ENCODE results near the gene MRPS27.
"Not testable (repeated sequence)": the region's sequence is repeated elsewhere in the genome, so short reads cannot be mapped to it uniquely, and the experiment has no call there.

MRPS27 gene

DNA sequence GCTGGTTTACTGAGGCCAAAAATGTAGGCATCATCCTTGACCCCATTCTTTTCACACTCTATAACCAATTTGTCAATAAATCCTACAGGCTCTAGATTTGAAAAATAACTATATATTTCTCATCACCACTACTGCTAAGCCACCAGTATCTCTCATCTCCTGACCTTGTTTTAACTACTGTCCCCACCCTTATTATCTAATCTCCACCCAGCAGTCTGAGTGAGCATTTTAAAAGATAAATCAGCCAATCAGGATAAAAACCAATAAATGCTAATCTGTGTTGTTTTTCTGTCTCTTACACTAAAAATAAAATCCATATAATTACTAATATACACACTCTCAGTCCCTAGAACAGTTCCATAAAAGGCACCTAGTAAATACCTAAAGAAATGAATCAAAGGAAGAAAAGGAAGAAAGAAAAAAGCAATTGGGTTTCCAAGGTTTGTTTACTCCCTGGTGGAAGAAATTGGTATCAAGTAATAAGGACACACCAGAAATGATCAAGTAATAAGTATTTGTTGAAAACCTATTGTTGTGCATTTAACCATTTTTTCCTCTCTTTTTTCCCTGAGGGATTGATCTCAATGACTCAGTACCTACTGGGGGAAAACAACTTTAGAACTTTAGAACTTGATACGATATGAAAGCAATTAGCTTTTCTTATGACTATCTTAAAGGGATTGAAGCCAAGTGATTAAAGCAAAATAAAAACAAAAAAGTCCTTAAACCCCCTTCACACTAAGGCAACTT, 19.3 kb downstream of the MRPS27 start:
- Histone ChIP-seq H3K4me3 (replicated peaks; ENCODE audit: insufficient read depth, low read length) (no peak overlapping the region), H3K27me3 (ENCODE audit: insufficient read depth, poor library complexity, severe bottlenecking) (no peaks in the 10 kb centered on the region), H3K27ac (replicated peaks) (no peak overlapping the region)
- TF ChIP-seq, protein P1, sequence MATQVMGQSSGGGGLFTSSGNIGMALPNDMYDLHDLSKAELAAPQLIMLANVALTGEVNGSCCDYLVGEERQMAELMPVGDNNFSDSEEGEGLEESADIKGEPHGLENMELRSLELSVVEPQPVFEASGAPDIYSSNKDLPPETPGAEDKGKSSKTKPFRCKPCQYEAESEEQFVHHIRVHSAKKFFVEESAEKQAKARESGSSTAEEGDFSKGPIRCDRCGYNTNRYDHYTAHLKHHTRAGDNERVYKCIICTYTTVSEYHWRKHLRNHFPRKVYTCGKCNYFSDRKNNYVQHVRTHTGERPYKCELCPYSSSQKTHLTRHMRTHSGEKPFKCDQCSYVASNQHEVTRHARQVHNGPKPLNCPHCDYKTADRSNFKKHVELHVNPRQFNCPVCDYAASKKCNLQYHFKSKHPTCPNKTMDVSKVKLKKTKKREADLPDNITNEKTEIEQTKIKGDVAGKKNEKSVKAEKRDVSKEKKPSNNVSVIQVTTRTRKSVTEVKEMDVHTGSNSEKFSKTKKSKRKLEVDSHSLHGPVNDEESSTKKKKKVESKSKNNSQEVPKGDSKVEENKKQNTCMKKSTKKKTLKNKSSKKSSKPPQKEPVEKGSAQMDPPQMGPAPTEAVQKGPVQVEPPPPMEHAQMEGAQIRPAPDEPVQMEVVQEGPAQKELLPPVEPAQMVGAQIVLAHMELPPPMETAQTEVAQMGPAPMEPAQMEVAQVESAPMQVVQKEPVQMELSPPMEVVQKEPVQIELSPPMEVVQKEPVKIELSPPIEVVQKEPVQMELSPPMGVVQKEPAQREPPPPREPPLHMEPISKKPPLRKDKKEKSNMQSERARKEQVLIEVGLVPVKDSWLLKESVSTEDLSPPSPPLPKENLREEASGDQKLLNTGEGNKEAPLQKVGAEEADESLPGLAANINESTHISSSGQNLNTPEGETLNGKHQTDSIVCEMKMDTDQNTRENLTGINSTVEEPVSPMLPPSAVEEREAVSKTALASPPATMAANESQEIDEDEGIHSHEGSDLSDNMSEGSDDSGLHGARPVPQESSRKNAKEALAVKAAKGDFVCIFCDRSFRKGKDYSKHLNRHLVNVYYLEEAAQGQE (IDR thresholded peaks at IDR 0.05; ENCODE audit: insufficient replicate concordance, low read depth): no peak
- TF ChIP-seq POLR2AphosphoS5 (IDR thresholded peaks at IDR 0.05; ENCODE audit: low read depth): no peak
- no peak for TF ChIP-seq GABPA (IDR thresholded peaks at IDR 0.05; ENCODE audit: low read depth)
- DNase-seq (ENCODE audit: low read depth in 1 of 2, low spot score in 1 of 2): no peak

DNA sequence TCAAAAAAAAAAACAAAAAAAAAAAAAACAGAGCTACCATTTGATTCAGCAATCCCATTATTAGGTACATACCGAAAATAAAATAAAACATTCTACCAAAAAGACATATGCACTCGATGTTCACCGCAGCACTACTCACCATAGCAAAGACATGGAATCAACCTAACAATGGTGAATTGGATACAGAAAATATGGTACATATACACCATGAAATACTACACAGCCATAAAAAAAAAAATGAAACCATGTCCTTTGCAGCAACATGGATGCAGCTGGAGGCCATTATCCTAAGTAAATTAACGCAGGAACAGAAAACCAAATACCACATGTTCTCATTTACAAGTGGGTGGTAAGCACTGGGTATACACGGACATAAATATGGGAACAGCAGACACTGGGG, 21.3 kb downstream of the MRPS27 start:
- H3K27ac ChIP-seq (replicated peaks): no peak overlapping the region
- H3K4me3 ChIP-seq (replicated peaks; ENCODE audit: insufficient read depth, low read length): no peak overlapping the region
- DNase-seq (ENCODE audit: low read depth in 1 of 2, low spot score in 1 of 2): no peak
- TF ChIP-seq POLR2AphosphoS5 (IDR thresholded peaks at IDR 0.05; ENCODE audit: low read depth) (no peak), SPI1 (IDR thresholded peaks at IDR 0.05; ENCODE audit: borderline replicate concordance, low read depth) (no peak), GABPA (IDR thresholded peaks at IDR 0.05; ENCODE audit: low read depth) (no peak)
- TF ChIP-seq, protein P2, sequence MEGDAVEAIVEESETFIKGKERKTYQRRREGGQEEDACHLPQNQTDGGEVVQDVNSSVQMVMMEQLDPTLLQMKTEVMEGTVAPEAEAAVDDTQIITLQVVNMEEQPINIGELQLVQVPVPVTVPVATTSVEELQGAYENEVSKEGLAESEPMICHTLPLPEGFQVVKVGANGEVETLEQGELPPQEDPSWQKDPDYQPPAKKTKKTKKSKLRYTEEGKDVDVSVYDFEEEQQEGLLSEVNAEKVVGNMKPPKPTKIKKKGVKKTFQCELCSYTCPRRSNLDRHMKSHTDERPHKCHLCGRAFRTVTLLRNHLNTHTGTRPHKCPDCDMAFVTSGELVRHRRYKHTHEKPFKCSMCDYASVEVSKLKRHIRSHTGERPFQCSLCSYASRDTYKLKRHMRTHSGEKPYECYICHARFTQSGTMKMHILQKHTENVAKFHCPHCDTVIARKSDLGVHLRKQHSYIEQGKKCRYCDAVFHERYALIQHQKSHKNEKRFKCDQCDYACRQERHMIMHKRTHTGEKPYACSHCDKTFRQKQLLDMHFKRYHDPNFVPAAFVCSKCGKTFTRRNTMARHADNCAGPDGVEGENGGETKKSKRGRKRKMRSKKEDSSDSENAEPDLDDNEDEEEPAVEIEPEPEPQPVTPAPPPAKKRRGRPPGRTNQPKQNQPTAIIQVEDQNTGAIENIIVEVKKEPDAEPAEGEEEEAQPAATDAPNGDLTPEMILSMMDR (IDR thresholded peaks at IDR 0.05; ENCODE audit: insufficient read depth, low read length): no peak
- TF ChIP-seq, protein P1 (IDR thresholded peaks at IDR 0.05; ENCODE audit: insufficient replicate concordance, low read depth): no peak
- H3K27me3 ChIP-seq (ENCODE audit: insufficient read depth, poor library complexity, severe bottlenecking): no peaks in the 10 kb centered on the region

DNA sequence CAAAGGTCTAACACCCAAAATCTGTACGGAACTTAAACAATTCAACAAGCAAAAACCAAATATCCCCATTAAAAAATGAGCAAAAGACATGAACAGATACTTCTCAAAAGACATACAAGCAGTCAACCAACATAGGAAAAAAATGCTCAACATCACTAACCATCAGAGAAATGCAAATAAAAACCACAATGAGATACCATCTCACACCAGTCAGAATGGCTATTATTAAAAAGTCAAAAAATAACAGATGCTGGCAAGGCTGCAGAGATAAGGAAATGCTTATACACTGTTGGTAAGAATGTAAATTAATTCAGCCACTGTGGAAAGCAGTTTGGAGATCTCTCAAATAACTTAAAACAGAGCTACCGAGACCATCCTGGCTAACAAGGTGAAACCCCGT, 21.9 kb downstream of the MRPS27 start:
- H3K4me3 ChIP-seq (replicated peaks; ENCODE audit: insufficient read depth, low read length); DNase-seq (ENCODE audit: low read depth in 1 of 2, low spot score in 1 of 2); H3K27me3 ChIP-seq (ENCODE audit: insufficient read depth, poor library complexity, severe bottlenecking); H3K27ac ChIP-seq (replicated peaks): not testable (repeated sequence)

DNA sequence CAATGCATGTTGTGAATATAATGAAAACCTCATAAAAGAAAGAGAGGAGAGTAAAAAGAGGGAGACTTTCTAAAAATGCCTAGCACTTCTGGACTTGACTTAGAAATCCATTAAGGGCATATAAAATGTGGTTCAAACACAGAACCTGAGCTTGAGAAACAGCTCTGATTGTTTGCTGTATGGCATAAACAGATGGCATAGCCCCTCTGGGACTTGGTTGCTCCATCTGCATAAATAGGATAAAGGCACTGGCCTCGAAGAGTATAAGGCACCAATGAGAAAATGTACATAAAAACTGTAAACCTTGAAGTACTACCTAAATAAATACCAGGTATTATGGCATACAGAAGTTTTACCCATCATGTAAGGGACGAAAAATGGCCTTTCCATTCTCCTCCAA, 23.8 kb downstream of the MRPS27 start:
- Histone ChIP-seq H3K27ac (replicated peaks) (no peak overlapping the region), H3K27me3 (ENCODE audit: insufficient read depth, poor library complexity, severe bottlenecking) (no peaks in the 10 kb centered on the region), H3K4me3 (replicated peaks; ENCODE audit: insufficient read depth, low read length) (no peak overlapping the region)
- DNase-seq (ENCODE audit: low read depth in 1 of 2, low spot score in 1 of 2): no peak
- TF ChIP-seq POLR2AphosphoS5 (IDR thresholded peaks at IDR 0.05; ENCODE audit: low read depth) (no peak), SPI1 (IDR thresholded peaks at IDR 0.05; ENCODE audit: borderline replicate concordance, low read depth) (no peak), GABPA (IDR thresholded peaks at IDR 0.05; ENCODE audit: low read depth) (no peak)
- TF ChIP-seq, protein P1 (IDR thresholded peaks at IDR 0.05; ENCODE audit: insufficient replicate concordance, low read depth): no peak
- TF ChIP-seq, protein P2 (IDR thresholded peaks at IDR 0.05; ENCODE audit: insufficient read depth, low read length): no peak
